ENCODE measurements around the gene SRPX. TPM values are rescaled to one million over a fixed set of nuclear protein-coding genes. Genes with fewer than 3 reads are reported as not detected.
A peak's percentile ranks its signal among the peaks of the same experiment; 100 is the strongest.

Gene SRPX
- total RNA-seq, 1 donor: 76.7 TPM

DNA sequence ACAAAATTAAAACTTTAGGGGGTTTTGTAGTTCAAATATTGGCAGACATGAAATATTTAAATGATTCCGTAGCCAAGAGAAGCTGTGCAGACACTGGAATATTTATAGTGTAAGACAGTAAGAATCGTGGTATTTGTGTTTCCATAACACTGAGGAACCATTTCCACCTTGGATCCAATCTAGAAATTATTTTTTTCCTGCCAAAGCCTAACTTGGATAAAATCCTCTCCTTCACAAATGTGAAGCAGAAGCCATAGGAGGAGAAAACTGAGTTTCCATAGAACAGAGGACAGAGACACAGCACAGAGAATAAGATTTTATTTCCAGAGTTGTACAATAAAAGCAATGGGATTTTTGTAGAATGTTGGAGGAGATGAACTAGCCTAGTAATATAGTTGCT is 19.9 kb upstream of the SRPX start:
- Histone ChIP-seq H3K27me3 (ENCODE audit: insufficient read depth, low read length) (no peaks in the 10 kb centered on the region), H3K79me2 (ENCODE audit: insufficient read depth, low read length) (no peaks in the 10 kb centered on the region), H3K36me3 (ENCODE audit: insufficient read depth, low read length) (no peaks in the 10 kb centered on the region), H3K4me1 (ENCODE audit: insufficient read depth, low read length) (no peaks in the 10 kb centered on the region), H3K4me3 (ENCODE audit: insufficient read depth, low read length) (no peak overlapping the region), H4K20me1 (ENCODE audit: insufficient read depth, low read length) (no peaks in the 10 kb centered on the region), H2AFZ (ENCODE audit: low read length) (no peak overlapping the region), H3K9me3 (ENCODE audit: low read depth, low read length) (no peaks in the 10 kb centered on the region), H3K4me2 (ENCODE audit: insufficient read depth, low read length) (no peak overlapping the region), H3K27ac (ENCODE audit: low read depth, low read length) (no peak overlapping the region)
- DNase-seq (ENCODE audit: insufficient read length, low spot score, missing footprints): no peak
- TF ChIP-seq, protein P1, sequence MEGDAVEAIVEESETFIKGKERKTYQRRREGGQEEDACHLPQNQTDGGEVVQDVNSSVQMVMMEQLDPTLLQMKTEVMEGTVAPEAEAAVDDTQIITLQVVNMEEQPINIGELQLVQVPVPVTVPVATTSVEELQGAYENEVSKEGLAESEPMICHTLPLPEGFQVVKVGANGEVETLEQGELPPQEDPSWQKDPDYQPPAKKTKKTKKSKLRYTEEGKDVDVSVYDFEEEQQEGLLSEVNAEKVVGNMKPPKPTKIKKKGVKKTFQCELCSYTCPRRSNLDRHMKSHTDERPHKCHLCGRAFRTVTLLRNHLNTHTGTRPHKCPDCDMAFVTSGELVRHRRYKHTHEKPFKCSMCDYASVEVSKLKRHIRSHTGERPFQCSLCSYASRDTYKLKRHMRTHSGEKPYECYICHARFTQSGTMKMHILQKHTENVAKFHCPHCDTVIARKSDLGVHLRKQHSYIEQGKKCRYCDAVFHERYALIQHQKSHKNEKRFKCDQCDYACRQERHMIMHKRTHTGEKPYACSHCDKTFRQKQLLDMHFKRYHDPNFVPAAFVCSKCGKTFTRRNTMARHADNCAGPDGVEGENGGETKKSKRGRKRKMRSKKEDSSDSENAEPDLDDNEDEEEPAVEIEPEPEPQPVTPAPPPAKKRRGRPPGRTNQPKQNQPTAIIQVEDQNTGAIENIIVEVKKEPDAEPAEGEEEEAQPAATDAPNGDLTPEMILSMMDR (IDR thresholded peaks at IDR 0.05; ENCODE audit: extremely low read depth, low read depth, low read length): no peak

DNA sequence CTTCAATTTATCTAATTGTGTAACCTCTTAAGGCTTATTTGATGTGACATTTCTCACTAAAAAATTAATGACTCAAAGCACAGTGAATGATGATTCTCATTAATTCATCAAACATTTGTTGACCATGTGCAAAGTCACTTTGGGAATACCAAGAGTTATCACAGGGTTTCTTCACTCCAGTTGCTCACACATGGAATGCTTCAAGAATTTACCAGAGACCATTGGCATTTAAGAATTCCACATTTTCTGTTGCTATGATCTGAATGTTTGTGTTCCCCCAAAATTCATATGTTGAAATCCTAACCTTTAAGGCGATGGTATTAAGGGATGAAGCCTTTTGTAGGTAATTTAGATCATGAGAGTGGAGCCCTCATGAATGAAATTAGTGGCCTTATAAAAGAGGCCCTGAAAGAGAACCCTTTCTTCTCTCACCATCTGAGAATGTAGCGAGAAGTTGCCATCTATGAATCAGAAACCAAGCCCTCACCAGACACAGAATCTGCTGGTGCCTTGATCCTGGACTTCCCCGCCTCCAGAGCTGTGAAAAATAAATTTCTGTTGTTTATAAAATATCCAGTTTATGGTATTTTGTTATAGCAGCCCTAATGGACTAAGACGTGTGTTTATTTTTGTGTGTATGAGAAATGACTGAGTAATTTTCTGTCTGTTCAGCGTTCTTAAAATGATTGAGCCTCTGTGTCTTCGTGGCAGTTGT is 16.4 kb upstream of the SRPX start:
- Histone ChIP-seq H3K27me3 (ENCODE audit: insufficient read depth, low read length) (no peaks in the 10 kb centered on the region), H3K4me1 (ENCODE audit: insufficient read depth, low read length) (peaks cover 18% of the 10 kb centered on the region), H3K4me3 (ENCODE audit: insufficient read depth, low read length) (no peak overlapping the region), H3K27ac (ENCODE audit: low read depth, low read length) (no peak overlapping the region), H3K36me3 (ENCODE audit: insufficient read depth, low read length) (no peaks in the 10 kb centered on the region), H3K79me2 (ENCODE audit: insufficient read depth, low read length) (no peaks in the 10 kb centered on the region), H3K9me3 (ENCODE audit: low read depth, low read length) (no peaks in the 10 kb centered on the region), H3K4me2 (ENCODE audit: insufficient read depth, low read length) (no peak overlapping the region), H4K20me1 (ENCODE audit: insufficient read depth, low read length) (no peaks in the 10 kb centered on the region), H2AFZ (ENCODE audit: low read length) (no peak overlapping the region)
- DNase-seq (ENCODE audit: insufficient read length, low spot score, missing footprints): no peak
- TF ChIP-seq, protein P1 (IDR thresholded peaks at IDR 0.05; ENCODE audit: extremely low read depth, low read depth, low read length): no peak

DNA sequence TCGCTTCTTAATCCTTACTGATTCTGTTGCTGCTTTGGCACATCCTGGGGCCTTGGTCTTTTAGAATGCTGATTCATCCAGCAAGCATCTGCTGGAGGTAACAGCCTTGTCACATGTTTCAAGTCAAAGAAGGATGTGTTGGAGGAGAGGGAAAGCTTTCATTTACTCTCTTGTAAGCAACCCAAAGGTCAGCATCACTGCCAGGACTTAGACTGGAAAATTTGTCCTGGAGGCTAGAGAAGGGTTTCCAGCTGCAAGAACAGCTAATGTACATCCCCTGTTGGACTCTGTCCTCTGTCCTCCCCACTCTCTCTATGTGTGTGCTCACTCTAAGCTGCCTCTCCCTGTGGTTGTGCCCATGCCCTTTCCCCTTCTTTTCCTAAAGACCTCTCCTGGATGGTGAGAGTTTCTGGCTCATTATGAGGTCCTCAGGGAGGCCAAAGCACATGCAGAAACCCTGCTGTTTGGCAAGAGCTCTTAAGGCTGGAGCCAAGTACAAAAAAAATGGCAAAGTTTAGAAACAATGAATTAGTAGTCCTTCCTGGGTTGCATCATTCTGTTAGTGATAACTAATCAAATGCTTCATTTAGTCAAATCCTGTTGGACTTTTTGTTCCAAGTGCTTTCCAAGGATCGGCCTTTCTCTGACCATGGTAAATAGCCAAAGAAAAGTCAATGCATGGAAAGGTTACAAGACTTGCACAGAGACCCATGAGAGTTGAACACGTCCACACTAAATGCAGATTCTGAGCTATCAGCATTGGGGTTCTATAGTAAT is 13.4 kb upstream of the SRPX start:
- no peak for DNase-seq (ENCODE audit: insufficient read length, low spot score, missing footprints)
- Histone ChIP-seq H3K4me3 (ENCODE audit: insufficient read depth, low read length) (no peak overlapping the region), H3K4me2 (ENCODE audit: insufficient read depth, low read length) (peak overlapping the region; percentile 50), H3K79me2 (ENCODE audit: insufficient read depth, low read length) (no peaks in the 10 kb centered on the region), H3K9me3 (ENCODE audit: low read depth, low read length) (no peaks in the 10 kb centered on the region), H4K20me1 (ENCODE audit: insufficient read depth, low read length) (no peaks in the 10 kb centered on the region), H3K27me3 (ENCODE audit: insufficient read depth, low read length) (no peaks in the 10 kb centered on the region), H3K4me1 (ENCODE audit: insufficient read depth, low read length) (peaks cover 25% of the 10 kb centered on the region), H2AFZ (ENCODE audit: low read length) (no peak overlapping the region), H3K36me3 (ENCODE audit: insufficient read depth, low read length) (no peaks in the 10 kb centered on the region), H3K27ac (ENCODE audit: low read depth, low read length) (peak overlapping the region; percentile 42)
- TF ChIP-seq, protein P1 (IDR thresholded peaks at IDR 0.05; ENCODE audit: extremely low read depth, low read depth, low read length): no peak

DNA sequence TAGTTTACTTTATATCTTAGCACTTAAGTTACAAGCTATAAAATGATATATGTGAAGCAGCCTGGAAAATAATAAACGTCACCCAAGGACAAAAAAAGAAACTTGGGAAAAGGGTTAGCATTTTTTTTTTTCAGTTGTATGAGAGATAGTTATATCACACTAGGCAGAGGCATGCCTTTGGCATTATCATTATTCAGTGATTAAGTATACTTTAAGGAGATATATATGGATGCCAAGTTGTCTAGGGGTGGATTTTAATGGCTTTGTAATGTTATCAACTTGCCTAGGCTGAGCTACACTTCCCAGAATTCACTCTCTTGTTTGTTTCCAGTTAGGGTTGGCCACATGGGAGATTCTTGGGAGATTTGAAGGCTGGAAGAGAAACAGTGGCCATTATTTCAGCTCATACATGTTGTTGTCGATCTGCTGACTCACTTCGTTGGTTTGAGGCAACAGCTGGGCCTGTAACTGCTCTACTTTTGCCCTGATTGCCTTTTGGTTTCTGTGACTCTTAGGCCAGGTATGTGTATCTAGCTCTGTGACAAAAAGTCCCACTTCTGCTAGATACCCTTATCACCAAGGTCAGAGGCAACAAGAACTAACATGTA is 11.5 kb upstream of the SRPX start:
- Histone ChIP-seq H3K27ac (ENCODE audit: low read depth, low read length) (peak overlapping the region; percentile 25), H4K20me1 (ENCODE audit: insufficient read depth, low read length) (no peaks in the 10 kb centered on the region), H3K4me2 (ENCODE audit: insufficient read depth, low read length) (no peak overlapping the region), H3K4me3 (ENCODE audit: insufficient read depth, low read length) (no peak overlapping the region), H3K9me3 (ENCODE audit: low read depth, low read length) (no peaks in the 10 kb centered on the region), H3K79me2 (ENCODE audit: insufficient read depth, low read length) (no peaks in the 10 kb centered on the region), H3K36me3 (ENCODE audit: insufficient read depth, low read length) (no peaks in the 10 kb centered on the region), H3K27me3 (ENCODE audit: insufficient read depth, low read length) (no peaks in the 10 kb centered on the region), H3K4me1 (ENCODE audit: insufficient read depth, low read length) (peaks cover 25% of the 10 kb centered on the region), H2AFZ (ENCODE audit: low read length) (no peak overlapping the region)
- TF ChIP-seq, protein P1 (IDR thresholded peaks at IDR 0.05; ENCODE audit: extremely low read depth, low read depth, low read length): no peak
- DNase-seq (ENCODE audit: insufficient read length, low spot score, missing footprints): no peak

Data from osteoblast (primary cell).